ENCODE data around the gene APEH. TPM values are rescaled to one million over a fixed set of nuclear protein-coding genes. Genes with fewer than 3 reads are reported as not detected.

The APEH gene
- total and polyA plus RNA-seq, 2 donors (not counting 1 experiment from before 2014, with no cell fraction given) = 79.4 to 96.2 TPM

- Histone ChIP-seq H3K36me3 (replicated peaks in 1 of 2; ENCODE audit: control extremely low read depth in 1 of 2, control insufficient read depth in 1 of 2, extremely low read depth in 1 of 2, insufficient read depth in 2 of 2, low read length in 1 of 2) (peaks cover 0 to 5% of the 10 kb centered on the region in 2 experiments), H3K9me3 (ENCODE audit: control extremely low read depth in 1 of 3, control insufficient read depth in 2 of 3, insufficient read depth in 1 of 3, low read length in 2 of 3) (no peaks in the 10 kb centered on the region), H4K20me1 (ENCODE audit: control insufficient read depth, insufficient read depth, low read length, poor library complexity, severe bottlenecking) (no peaks in the 10 kb centered on the region), H3K4me1 (ENCODE audit: control insufficient read depth in 2 of 2, insufficient read depth in 2 of 2, low read length in 2 of 2) (peaks cover 0 to 8% of the 10 kb centered on the region in 2 donors), H3K4me2 (replicated peaks; ENCODE audit: low read depth, low read length, poor library complexity, severe bottlenecking) (no peak overlapping the region), H3K79me2 (ENCODE audit: control insufficient read depth, insufficient read depth, low read length) (no peaks in the 10 kb centered on the region), H3K27ac (ENCODE audit: low read length in 2 of 2) (no peak overlapping the region), H3K27me3 (replicated peaks in 1 of 4; ENCODE audit: control extremely low read depth in 1 of 4, control insufficient read depth in 3 of 4, insufficient read depth in 4 of 4, low read length in 3 of 4) (no peaks in the 10 kb centered on the region), H3K4me3 (ENCODE audit: control extremely low read depth in 1 of 5, extremely low read depth in 1 of 5, insufficient read depth in 1 of 5, low read depth in 2 of 5, low read length in 4 of 5) (no peak overlapping the region), H3K9ac (ENCODE audit: low read length) (no peak overlapping the region), H2AFZ (ENCODE audit: insufficient read depth, low read depth, low read length, poor library complexity, severe bottlenecking) (no peak overlapping the region)
- no peaks in the 10 kb centered on the region for H3K27me3 Mint-ChIP-seq
- CTCF ChIA-PET = no interaction called here
- TF ChIP-seq EZH2 (IDR thresholded peaks at IDR 0.05; ENCODE audit: borderline replicate concordance, insufficient read depth, low read depth, low read length, poor library complexity, severe bottlenecking) (no peak), CTCF (IDR thresholded peaks at IDR 0.05) (no peak)
- intact Hi-C loops (cut with micrococcal nuclease) = no loop called here
- no peak for ATAC-seq (ENCODE audit: low read depth)
- WGBS (ENCODE audit: insufficient coverage) = 51% methylated on average over 7 of the region's 7 CpGs
- DNase-seq = peak; percentile 18
- H3K9me3 Mint-ChIP-seq (ENCODE audit: insufficient read depth) = no peaks in the 10 kb centered on the region
- H3K4me3 Mint-ChIP-seq = no peak overlapping the region
- H3K27ac Mint-ChIP-seq = no peak overlapping the region
- peaks cover 4% of the 10 kb centered on the region for H3K4me1 Mint-ChIP-seq
- POLR2A ChIA-PET = no interaction called here
Observed at GRCh38 chr3:49712631-49713317, 38.6 kb downstream of the APEH start.

- no peak overlapping the region for H3K27ac Mint-ChIP-seq
- H3K27me3 ChIP-seq (replicated peaks in 1 of 4; ENCODE audit: control extremely low read depth in 1 of 4, control insufficient read depth in 3 of 4, insufficient read depth in 4 of 4, low read length in 3 of 4) = no peaks in the 10 kb centered on the region
- TF ChIP-seq CTCF (IDR thresholded peaks at IDR 0.05) = no peak
- TF ChIP-seq EZH2 (IDR thresholded peaks at IDR 0.05; ENCODE audit: borderline replicate concordance, insufficient read depth, low read depth, low read length, poor library complexity, severe bottlenecking) = no peak
- H3K27me3 Mint-ChIP-seq = no peaks in the 10 kb centered on the region
- intact Hi-C loops (cut with micrococcal nuclease) = no loop called here
- H3K4me3 Mint-ChIP-seq = no peak overlapping the region
- H3K79me2 ChIP-seq (ENCODE audit: control insufficient read depth, insufficient read depth, low read length) = peaks cover 3% of the 10 kb centered on the region
- no peaks in the 10 kb centered on the region for H3K9me3 Mint-ChIP-seq (ENCODE audit: insufficient read depth)
- no peak overlapping the region for H2AFZ ChIP-seq (ENCODE audit: insufficient read depth, low read depth, low read length, poor library complexity, severe bottlenecking)
- ChIA-PET POLR2A (no interaction called here), CTCF (no interaction called here)
- H3K9me3 ChIP-seq (ENCODE audit: control extremely low read depth in 1 of 3, control insufficient read depth in 2 of 3, insufficient read depth in 1 of 3, low read length in 2 of 3) = no peaks in the 10 kb centered on the region
- H3K4me1 Mint-ChIP-seq = peaks cover 5% of the 10 kb centered on the region
- WGBS (ENCODE audit: insufficient coverage) = 90% methylated on average over 16 of the region's 25 CpGs
- peaks cover 1 to 12% of the 10 kb centered on the region in 2 donors for H3K4me1 ChIP-seq (ENCODE audit: control insufficient read depth in 2 of 2, insufficient read depth in 2 of 2, low read length in 2 of 2)
- no peak overlapping the region for H3K4me3 ChIP-seq (ENCODE audit: control extremely low read depth in 1 of 5, extremely low read depth in 1 of 5, insufficient read depth in 1 of 5, low read depth in 2 of 5, low read length in 4 of 5)
- H3K36me3 ChIP-seq (replicated peaks in 1 of 2; ENCODE audit: control extremely low read depth in 1 of 2, control insufficient read depth in 1 of 2, extremely low read depth in 1 of 2, insufficient read depth in 2 of 2, low read length in 1 of 2) = peaks cover 0 to 5% of the 10 kb centered on the region in 2 experiments
- H3K9ac ChIP-seq (ENCODE audit: low read length) = no peak overlapping the region
- no peaks in the 10 kb centered on the region for H4K20me1 ChIP-seq (ENCODE audit: control insufficient read depth, insufficient read depth, low read length, poor library complexity, severe bottlenecking)
- no peak overlapping the region for H3K27ac ChIP-seq (ENCODE audit: low read length in 2 of 2)
- DNase-seq = peak; percentile 17
- no peak overlapping the region for H3K4me2 ChIP-seq (replicated peaks; ENCODE audit: low read depth, low read length, poor library complexity, severe bottlenecking)
- no peak for ATAC-seq (ENCODE audit: low read depth)
Observed at GRCh38 chr3:49713336-49714105, 39.4 kb downstream of the APEH start.

Measured in B cell (primary cell).